ENCODE data around the gene EIF3B.
"Not testable (repeated sequence)": the region's sequence is repeated elsewhere in the genome, so short reads cannot be mapped to it uniquely, and the experiment has no call there.

EIF3B gene

DNA sequence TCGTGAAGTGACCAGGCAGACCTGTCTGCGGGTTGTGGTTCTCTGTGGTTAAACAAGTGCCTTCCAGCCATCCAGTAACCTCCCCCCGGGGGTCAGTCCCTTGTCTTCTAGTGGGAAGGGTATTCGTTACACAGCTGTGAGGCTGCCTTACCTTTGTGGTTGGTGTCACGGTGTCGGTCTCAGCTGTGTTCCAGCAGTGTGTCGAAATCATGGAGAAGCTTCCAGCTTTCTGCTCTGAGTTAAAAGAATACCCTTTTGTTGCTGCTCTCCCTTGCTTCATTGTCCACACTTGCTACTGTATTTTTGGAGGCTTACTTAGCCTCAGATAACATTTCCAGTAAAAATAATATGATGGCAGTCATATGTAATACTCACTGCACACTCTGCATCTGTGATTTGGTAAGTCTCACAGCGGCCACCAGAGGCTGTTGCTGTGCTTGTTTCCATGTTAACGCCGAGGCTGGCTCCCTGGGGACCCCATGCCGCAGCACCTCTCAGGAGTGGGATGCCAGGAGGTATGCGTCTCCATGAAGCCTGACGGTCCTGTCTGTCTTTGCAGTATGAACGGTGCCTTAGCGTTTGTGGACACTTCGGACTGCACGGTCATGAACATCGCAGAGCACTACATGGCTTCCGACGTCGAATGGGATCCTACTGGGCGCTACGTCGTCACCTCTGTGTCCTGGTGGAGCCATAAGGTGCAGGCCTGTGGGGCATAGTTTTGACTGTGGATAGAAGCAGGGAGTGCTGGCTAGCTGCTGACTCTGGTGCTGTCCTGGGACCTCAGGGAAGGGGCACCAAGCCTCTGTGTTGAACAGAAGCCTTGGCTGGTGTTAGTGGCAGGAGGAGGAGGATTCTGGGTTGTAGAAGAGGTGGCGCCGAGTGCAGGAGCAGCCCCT lies 20.5 kb downstream of the EIF3B start:
- TF ChIP-seq, protein P1, sequence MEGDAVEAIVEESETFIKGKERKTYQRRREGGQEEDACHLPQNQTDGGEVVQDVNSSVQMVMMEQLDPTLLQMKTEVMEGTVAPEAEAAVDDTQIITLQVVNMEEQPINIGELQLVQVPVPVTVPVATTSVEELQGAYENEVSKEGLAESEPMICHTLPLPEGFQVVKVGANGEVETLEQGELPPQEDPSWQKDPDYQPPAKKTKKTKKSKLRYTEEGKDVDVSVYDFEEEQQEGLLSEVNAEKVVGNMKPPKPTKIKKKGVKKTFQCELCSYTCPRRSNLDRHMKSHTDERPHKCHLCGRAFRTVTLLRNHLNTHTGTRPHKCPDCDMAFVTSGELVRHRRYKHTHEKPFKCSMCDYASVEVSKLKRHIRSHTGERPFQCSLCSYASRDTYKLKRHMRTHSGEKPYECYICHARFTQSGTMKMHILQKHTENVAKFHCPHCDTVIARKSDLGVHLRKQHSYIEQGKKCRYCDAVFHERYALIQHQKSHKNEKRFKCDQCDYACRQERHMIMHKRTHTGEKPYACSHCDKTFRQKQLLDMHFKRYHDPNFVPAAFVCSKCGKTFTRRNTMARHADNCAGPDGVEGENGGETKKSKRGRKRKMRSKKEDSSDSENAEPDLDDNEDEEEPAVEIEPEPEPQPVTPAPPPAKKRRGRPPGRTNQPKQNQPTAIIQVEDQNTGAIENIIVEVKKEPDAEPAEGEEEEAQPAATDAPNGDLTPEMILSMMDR (conservative IDR thresholded peaks at IDR 0.05; ENCODE audit: low read depth, low read length), result no peak
- peaks cover 47% of the 10 kb centered on the region; the same call in 1 of the 2 replicates for H3K36me3 ChIP-seq (ENCODE audit: insufficient read depth)
- peaks cover 55% of the 10 kb centered on the region for H3K79me2 ChIP-seq (ENCODE audit: insufficient read depth, low read depth)
- H3K4me3 ChIP-seq (IDR thresholded peaks at IDR 0.05; ENCODE audit: insufficient read depth, low read depth, low read length), result no peak overlapping the region
- no peaks in the 10 kb centered on the region for H3K4me1 ChIP-seq (ENCODE audit: low read depth, poor library complexity, severe bottlenecking)
- H3K27me3 ChIP-seq (ENCODE audit: insufficient read depth, low read depth), result no peaks in the 10 kb centered on the region
- H4K20me1 ChIP-seq (ENCODE audit: insufficient read depth), result no peaks in the 10 kb centered on the region; the same call in none of the 2 replicates
- no peak overlapping the region for H3K27ac ChIP-seq
- no peak overlapping the region for H3K4me2 ChIP-seq
- no peak overlapping the region for H2AFZ ChIP-seq (ENCODE audit: low read depth)
- H3K9ac ChIP-seq, result no peak overlapping the region

DNA sequence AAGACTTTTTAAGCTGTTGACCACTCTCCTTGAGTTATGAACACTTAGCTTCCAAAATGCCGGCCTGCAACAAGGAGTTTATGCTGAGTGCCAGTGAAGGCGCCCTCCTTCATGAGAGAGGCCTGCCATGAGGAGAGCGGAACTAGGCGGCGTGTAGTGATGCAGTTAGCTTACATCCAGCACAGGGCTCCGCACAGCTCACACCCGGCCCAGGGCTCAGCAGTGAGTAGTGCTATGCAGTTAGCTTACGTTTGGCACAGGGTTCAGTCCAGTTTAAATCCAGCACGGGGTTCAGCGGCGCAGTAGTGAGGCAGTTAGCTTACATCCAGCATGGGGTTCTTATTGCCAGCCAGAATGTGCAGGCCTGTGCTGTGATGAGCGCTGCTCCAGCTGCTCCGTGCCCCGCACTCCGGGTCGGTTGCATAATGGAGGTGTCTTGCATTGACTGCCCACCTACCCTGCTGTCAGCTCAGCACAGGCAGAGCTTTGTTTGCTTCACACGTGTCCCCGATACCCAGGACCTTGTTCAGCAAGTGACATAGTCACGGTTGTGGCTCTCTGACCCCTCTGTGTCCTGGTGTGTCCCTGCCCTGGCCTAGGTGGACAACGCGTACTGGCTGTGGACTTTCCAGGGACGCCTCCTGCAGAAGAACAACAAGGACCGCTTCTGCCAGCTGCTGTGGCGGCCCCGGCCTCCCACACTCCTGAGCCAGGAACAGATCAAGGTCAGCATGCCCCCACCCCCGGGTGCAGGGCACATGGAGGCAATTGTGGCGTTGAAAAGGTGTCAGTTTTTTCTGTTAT lies 21.9 kb downstream of the EIF3B start:
- no peak overlapping the region for H3K4me3 ChIP-seq (IDR thresholded peaks at IDR 0.05; ENCODE audit: insufficient read depth, low read depth, low read length)
- H3K79me2 ChIP-seq (ENCODE audit: insufficient read depth, low read depth), result peaks cover 49% of the 10 kb centered on the region
- peaks cover 48% of the 10 kb centered on the region; the same call in 1 of the 2 replicates for H3K36me3 ChIP-seq (ENCODE audit: insufficient read depth)

DNA sequence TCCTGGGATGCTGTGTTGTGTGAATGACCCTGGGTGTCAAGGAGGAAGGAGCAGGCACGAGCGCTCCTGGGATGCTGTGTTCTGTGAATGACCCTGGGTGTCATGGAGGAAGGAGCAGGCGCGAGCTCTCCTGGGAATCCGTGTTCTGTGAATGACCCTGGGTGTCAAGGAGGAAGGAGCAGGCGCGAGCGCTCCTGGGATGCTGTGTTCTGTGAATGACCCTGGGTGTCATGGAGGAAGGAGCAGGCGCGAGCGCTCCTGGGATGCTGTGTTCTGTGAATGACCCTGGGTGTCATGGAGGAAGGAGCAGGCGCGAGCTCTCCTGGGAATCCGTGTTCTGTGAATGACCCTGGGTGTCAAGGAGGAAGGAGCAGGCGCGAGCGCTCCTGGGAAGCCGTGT lies 22.9 kb downstream of the EIF3B start:
- H3K27me3 ChIP-seq (ENCODE audit: insufficient read depth, low read depth); H3K4me1 ChIP-seq (ENCODE audit: low read depth, poor library complexity, severe bottlenecking); H3K4me3 ChIP-seq (IDR thresholded peaks at IDR 0.05; ENCODE audit: insufficient read depth, low read depth, low read length); H4K20me1 ChIP-seq (ENCODE audit: insufficient read depth); H3K9ac ChIP-seq; H3K27ac ChIP-seq; H3K4me2 ChIP-seq; H2AFZ ChIP-seq (ENCODE audit: low read depth): not testable (repeated sequence)
- H3K79me2 ChIP-seq (ENCODE audit: insufficient read depth, low read depth), result peaks cover 40% of the 10 kb centered on the region
- H3K36me3 ChIP-seq (ENCODE audit: insufficient read depth), result peaks cover 38% of the 10 kb centered on the region; the same call in 1 of the 2 replicates

More for the DNA sequence above, 21.9 kb downstream of the EIF3B start:
- H3K9ac ChIP-seq, result no peak overlapping the region
- TF ChIP-seq, protein P1 (conservative IDR thresholded peaks at IDR 0.05; ENCODE audit: low read depth, low read length), result no peak
- no peak overlapping the region for H3K27ac ChIP-seq
- no peak overlapping the region for H3K4me2 ChIP-seq
- no peaks in the 10 kb centered on the region for H3K27me3 ChIP-seq (ENCODE audit: insufficient read depth, low read depth)
- no peaks in the 10 kb centered on the region for H3K4me1 ChIP-seq (ENCODE audit: low read depth, poor library complexity, severe bottlenecking)
- no peak overlapping the region for H2AFZ ChIP-seq (ENCODE audit: low read depth)
- peaks cover 3% of the 10 kb centered on the region for H4K20me1 ChIP-seq (ENCODE audit: insufficient read depth)

DNA sequence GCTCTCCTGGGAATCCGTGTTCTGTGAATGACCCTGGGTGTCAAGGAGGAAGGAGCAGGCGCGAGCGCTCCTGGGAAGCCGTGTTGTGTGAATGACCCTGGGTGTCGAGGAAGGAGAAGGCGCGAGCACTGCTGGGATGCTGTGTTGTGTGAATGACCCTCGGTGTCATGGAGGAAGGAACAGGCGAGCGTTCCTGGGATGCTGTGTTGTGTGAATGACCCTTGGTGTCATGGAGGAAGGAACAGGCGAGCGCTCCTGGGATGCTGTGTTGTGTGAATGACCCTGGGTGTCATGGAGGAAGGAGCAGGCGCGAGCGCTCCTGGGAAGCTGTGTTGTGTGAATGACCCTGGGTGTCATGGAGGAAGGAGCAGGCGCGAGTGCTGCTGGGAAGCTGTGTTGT lies 23.5 kb downstream of the EIF3B start:
- not testable (repeated sequence) for H3K4me3 ChIP-seq (IDR thresholded peaks at IDR 0.05; ENCODE audit: insufficient read depth, low read depth, low read length); H4K20me1 ChIP-seq (ENCODE audit: insufficient read depth); H3K4me1 ChIP-seq (ENCODE audit: low read depth, poor library complexity, severe bottlenecking); H3K27ac ChIP-seq; H3K9ac ChIP-seq; H2AFZ ChIP-seq (ENCODE audit: low read depth); H3K4me2 ChIP-seq; H3K27me3 ChIP-seq (ENCODE audit: insufficient read depth, low read depth)
- Histone ChIP-seq H3K36me3 (ENCODE audit: insufficient read depth) (peaks cover 37% of the 10 kb centered on the region; the same call in 1 of the 2 replicates), H3K79me2 (ENCODE audit: insufficient read depth, low read depth) (peaks cover 38% of the 10 kb centered on the region)

DNA sequence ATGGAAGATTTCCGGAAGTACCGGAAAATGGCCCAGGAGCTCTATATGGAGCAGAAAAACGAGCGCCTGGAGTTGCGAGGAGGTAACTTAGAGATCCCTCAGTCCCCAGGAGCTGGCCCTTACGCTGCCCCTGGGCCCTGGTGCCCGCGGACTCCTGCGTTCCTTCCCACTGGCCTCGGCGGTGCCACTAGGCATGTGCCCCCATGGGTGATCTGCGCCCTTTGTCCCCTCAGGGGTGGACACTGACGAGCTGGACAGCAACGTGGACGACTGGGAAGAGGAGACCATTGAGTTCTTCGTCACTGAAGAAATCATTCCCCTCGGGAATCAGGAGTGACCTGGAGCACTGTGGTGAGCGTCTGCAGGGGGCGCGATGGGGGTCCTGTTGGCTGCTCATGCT lies 24.5 kb downstream of the EIF3B start:
- no peak overlapping the region for H3K27ac ChIP-seq
- H3K9ac ChIP-seq, result no peak overlapping the region
- H3K27me3 ChIP-seq (ENCODE audit: insufficient read depth, low read depth), result no peaks in the 10 kb centered on the region
- peaks cover 33% of the 10 kb centered on the region for H3K79me2 ChIP-seq (ENCODE audit: insufficient read depth, low read depth)
- TF ChIP-seq, protein P1 (conservative IDR thresholded peaks at IDR 0.05; ENCODE audit: low read depth, low read length), result no peak
- no peaks in the 10 kb centered on the region for H3K4me1 ChIP-seq (ENCODE audit: low read depth, poor library complexity, severe bottlenecking)
- no peak overlapping the region for H3K4me3 ChIP-seq (IDR thresholded peaks at IDR 0.05; ENCODE audit: insufficient read depth, low read depth, low read length)
- H3K36me3 ChIP-seq (ENCODE audit: insufficient read depth), result peaks cover 37% of the 10 kb centered on the region; the same call in 1 of the 2 replicates
- no peak overlapping the region for H2AFZ ChIP-seq (ENCODE audit: low read depth)
- H3K4me2 ChIP-seq, result no peak overlapping the region
- H4K20me1 ChIP-seq (ENCODE audit: insufficient read depth), result peaks cover 3% of the 10 kb centered on the region

Measured in KMS-11 (cell line).